SK-N-MC (cell line): ENCODE results near the gene TSPOAP1.

Source experiments
- EZH2 ChIP-seq: fragments of 200-600 bp; sonication (generic); IDR thresholded peaks from one replicate; pipeline ENCODE4 v1.6.1; 2017; ENCODE audit warnings: antibody characterized with exemption
- POLR2AphosphoS5 ChIP-seq: IDR thresholded peaks from 2 replicates; pipeline ENCODE4 v1.6.1; 2012; ENCODE audit warnings: mild to moderate bottlenecking, low read depth, low read length, borderline replicate concordance

GRCh38 chr17:58278661-58279015, 50.0 kb downstream of the TSPOAP1 start:
- no peak for TF ChIP-seq POLR2AphosphoS5
- no peak for TF ChIP-seq EZH2
